ENCODE measurements around the gene FAM3A.

DNA sequence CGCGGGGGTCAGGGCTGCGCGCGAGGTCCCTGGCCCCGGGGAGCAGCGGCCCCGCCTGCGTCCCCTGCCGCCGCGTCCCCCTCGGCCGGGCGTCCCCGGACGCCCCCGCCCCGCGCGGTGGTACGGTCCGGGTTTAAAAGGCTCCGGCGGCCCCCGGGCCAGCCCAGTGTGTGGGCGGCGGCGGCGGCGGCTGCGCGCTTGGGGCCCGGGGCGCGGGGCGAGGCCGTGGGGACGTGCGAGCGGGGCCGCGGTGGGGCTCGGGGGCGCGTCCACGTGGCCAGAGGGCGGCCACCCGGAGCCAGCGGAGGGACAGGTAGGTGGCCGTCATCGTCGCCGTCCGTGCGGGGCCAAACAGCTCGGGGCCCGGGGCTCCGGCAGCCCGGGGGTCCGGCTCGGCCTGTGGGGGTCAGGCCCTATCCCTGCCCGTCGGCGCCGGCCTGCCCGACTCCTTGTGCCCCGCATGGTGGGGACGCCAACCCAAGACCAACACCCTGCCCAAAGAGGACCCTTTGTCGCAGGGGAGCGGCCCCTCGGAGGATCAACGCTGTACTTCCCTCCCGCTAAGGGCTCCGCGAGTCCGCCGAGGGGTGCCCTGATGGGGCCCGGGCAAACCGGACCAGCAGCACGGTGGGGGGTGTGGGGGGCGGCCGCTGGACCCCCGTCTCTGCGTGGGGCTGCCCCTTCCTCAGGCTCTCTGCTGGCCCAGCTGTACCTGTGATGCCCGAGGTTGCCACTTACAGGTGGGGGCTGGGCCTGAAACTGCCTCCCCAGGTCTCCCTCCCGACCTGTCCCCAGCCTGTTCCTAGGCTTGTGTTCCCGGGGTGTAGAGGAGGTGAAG, 57.7 kb downstream of the FAM3A start, which contains the start of gene PLXNA3:
- TF ChIP-seq, protein P1, sequence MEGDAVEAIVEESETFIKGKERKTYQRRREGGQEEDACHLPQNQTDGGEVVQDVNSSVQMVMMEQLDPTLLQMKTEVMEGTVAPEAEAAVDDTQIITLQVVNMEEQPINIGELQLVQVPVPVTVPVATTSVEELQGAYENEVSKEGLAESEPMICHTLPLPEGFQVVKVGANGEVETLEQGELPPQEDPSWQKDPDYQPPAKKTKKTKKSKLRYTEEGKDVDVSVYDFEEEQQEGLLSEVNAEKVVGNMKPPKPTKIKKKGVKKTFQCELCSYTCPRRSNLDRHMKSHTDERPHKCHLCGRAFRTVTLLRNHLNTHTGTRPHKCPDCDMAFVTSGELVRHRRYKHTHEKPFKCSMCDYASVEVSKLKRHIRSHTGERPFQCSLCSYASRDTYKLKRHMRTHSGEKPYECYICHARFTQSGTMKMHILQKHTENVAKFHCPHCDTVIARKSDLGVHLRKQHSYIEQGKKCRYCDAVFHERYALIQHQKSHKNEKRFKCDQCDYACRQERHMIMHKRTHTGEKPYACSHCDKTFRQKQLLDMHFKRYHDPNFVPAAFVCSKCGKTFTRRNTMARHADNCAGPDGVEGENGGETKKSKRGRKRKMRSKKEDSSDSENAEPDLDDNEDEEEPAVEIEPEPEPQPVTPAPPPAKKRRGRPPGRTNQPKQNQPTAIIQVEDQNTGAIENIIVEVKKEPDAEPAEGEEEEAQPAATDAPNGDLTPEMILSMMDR (conservative IDR thresholded peaks at IDR 0.05; ENCODE audit: low read depth, low read length), result no peak
- no peak for TF ChIP-seq EZH2 (IDR thresholded peaks at IDR 0.05; ENCODE audit: borderline replicate concordance, low read depth, low read length, poor library complexity, severe bottlenecking)

Measured in A673 (cell line).